ENCODE results near the gene CASKIN1. TPM values are rescaled to one million over a fixed set of nuclear protein-coding genes. Genes with fewer than 3 reads are reported as not detected.

Gene CASKIN1
- total and polyA plus RNA-seq, 12 donors: 0.06 to 5.2 (median 1.3) TPM; not detected in 3

DNA sequence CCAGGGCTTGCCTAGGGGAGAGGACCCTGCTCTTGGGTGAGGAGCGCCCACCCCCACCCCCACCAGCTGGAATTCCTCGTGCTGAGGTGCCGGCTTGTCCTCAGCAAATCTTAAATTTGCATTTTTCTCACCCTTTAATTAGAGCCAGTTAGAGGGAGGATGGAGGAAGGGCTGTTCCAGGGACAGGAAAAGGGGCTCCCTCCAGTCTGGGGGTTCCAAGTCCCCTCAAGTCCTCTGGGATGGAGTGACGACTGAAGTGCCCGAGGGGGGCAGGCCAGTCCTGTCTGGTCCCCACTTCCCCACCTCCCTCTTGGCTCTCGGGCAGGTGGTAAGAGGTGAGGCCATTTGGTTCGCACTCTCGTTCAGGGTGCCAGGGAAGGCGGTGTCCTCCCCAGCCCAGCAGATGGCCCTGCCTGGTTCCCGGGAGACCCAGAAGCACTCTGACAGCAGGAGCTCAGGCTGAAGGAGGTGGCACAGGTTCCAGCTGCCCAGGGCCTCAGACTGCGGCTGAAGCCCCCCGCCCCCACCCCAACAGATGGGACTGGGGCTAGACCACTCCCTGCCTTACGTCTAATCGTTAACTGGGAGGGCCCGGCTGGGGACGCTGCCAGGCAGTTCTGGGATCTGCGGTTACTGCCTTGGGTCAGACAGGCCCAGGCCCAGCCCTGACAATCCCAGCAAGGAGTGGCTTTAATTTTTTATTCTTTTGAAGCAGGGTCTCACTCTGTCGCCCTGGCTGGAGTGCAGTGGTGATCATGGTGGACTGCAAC lies 45.8 kb downstream of the CASKIN1 start:
- Histone ChIP-seq H3K36me3 (replicated peaks in 1 of 2) (no peaks in the 10 kb centered on the region), H3K27me3 (no peaks in the 10 kb centered on the region), H3K27ac (no peak overlapping the region), H3K4me1 (replicated peaks in 1 of 2) (peaks cover 24 to 51% of the 10 kb centered on the region in 2 donors), H3K9me3 (replicated peaks in 1 of 3) (no peaks in the 10 kb centered on the region), H3K4me3 (no peak overlapping the region)
- peak in 1 of 7 donors; percentile 79 for DNase-seq
- WGBS, 4 donors: 62 to 73% (median 69%) methylated on average over 5 to 18 of the region's 18 CpGs
- TF ChIP-seq POLR2A (IDR thresholded peaks at IDR 0.05): no peak
- TF ChIP-seq CTCF (IDR thresholded peaks at IDR 0.05): no peak
- intact Hi-C loops (cut with DNase I): loop anchor here in 1 of 2 donors (5.0 kb wide), 1 partner anchor 143 kb away; the partner anchor contains the start of gene ZNF598

DNA sequence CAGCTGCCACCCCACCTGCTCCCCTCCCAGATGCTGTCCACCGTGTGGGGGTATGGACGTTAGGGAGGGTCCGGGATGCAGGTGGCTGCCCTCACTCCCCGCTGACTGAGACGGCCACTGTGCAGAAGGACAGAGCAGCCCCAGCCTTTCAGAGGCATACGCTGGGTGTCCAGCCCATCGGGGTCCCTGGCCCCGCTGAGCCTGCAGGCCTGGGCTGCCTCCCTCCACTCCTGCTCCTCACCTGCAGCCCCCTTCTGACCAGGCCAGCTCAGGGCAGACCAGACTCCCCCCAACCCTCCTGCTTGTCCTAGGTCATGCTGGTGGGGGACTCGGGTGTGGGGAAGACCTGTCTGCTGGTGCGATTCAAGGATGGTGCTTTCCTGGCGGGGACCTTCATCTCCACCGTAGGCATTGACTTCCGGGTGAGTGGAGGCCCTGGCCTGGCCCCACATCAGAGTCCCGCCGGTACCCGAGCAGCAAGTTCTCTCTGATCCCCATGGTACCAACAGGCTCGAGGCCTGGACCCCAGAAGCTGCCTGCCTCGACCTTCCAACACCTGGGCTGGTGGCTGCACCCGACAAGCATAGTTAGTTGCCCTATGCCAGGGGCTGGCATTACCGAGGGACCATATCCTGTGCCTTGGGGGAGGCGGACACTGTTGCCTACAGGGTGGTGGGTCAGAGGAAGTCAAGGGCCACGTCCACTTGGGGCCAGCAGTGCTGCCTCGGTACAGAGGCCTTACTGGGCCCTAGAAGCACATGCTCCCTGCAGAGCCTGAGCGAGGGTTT lies 46.6 kb downstream of the CASKIN1 start:
- 60 to 65% (median 64%) methylated on average over 1 to 24 of the region's 24 CpGs for WGBS, 4 donors
- Histone ChIP-seq H3K4me3 (no peak overlapping the region), H3K27me3 (no peaks in the 10 kb centered on the region), H3K9me3 (replicated peaks in 1 of 3) (no peaks in the 10 kb centered on the region), H3K36me3 (replicated peaks in 1 of 2) (no peaks in the 10 kb centered on the region), H3K4me1 (replicated peaks in 1 of 2) (peaks cover 24 to 51% of the 10 kb centered on the region in 2 donors), H3K27ac (no peak overlapping the region)
- no peak for TF ChIP-seq CTCF (IDR thresholded peaks at IDR 0.05)
- intact Hi-C loops (cut with DNase I): loop anchor here (5.0 kb wide), 2 partner anchors 128 to 143 kb away; partner anchors contain the start of gene ZNF598 (in 1 of the 2)
- DNase-seq: no peak

GRCh38 chr16:2148714-2149629 lies 47.4 kb downstream of the CASKIN1 start:
- WGBS, 4 donors: 2 to 13% (median 3%) methylated on average over 5 to 62 of the region's 62 CpGs
- Histone ChIP-seq H3K27ac (peak overlapping the region in 1 of 5 donors; percentile 77), H3K36me3 (replicated peaks in 1 of 2) (no peaks in the 10 kb centered on the region), H3K27me3 (no peaks in the 10 kb centered on the region), H3K9me3 (replicated peaks in 1 of 3) (no peaks in the 10 kb centered on the region), H3K4me3 (peak overlapping the region in 1 of 4 donors; percentile 71), H3K4me1 (replicated peaks in 1 of 2) (peaks cover 19 to 44% of the 10 kb centered on the region in 2 donors)
- peak in 1 of 6 experiments; percentile 31 for TF ChIP-seq CTCF (IDR thresholded peaks at IDR 0.05)
- TF ChIP-seq POLR2A (IDR thresholded peaks at IDR 0.05): no peak
- intact Hi-C loops (cut with DNase I): loop anchor here in 1 of 2 donors (5.0 kb wide), 1 partner anchor 127 kb away; no protein-coding TSS in a partner anchor
- DNase-seq: no peak
